Kidney (tissue), 14 donors: Measurements from ENCODE around the gene GRB10. TPM values are rescaled to one million over a fixed set of nuclear protein-coding genes. Genes with fewer than 3 reads are reported as not detected.
A peak's percentile ranks its signal among the peaks of the same experiment; 100 is the strongest.
"Not testable (repeated sequence)": the region's sequence is repeated elsewhere in the genome, so short reads cannot be mapped to it uniquely, and the experiment has no call there.

Experiments used
- DNase-seq, 5 donors: peaks; one replicate each; pipeline ENCODE4 v3.0.0-alpha.2; 2013 to 2020
- FAIRE-seq: peaks from 2 replicates; lab custom pipeline; 2012; peaks lifted over from hg19 to GRCh38; lab: Jason Lieb, UNC
- H3K27ac ChIP-seq, 2 donors: one replicate each; pipeline ENCODE4 v1.7.0; 2013; ENCODE audit warnings: low read depth in 2 of 2, low read length in 2 of 2, inconsistent platforms in 1 of 2
- H3K27me3 ChIP-seq: one replicate; pipeline ENCODE4 v1.7.1; 2013; ENCODE audit warnings: low read length, inconsistent platforms; ENCODE audit not compliant: control insufficient read depth, insufficient read depth
- H3K36me3 ChIP-seq, 3 donors: one replicate each; pipeline versions ENCODE4 v1.7.0 to v1.7.1; 2013; ENCODE audit warnings: low read length in 3 of 3, control low read depth in 1 of 3, inconsistent platforms in 1 of 3; ENCODE audit not compliant: insufficient read depth in 3 of 3, control insufficient read depth in 2 of 3
- H3K4me1 ChIP-seq, 3 donors: one replicate each; pipeline versions ENCODE4 v1.7.0 to v1.7.1; 2013; ENCODE audit warnings: low read length in 3 of 3, inconsistent platforms in 1 of 3, low read depth in 1 of 3; ENCODE audit not compliant: control insufficient read depth in 2 of 3, insufficient read depth in 2 of 3
- H3K4me3 ChIP-seq, 3 donors: one replicate each; pipeline versions ENCODE4 v1.7.0 to v1.8.1; 2013; ENCODE audit warnings: low read length in 3 of 3, control low read depth in 1 of 3, inconsistent platforms in 1 of 3
- H3K9ac ChIP-seq, 3 donors: one replicate each; pipeline versions ENCODE4 v1.7.0 to v1.7.1; 2013; ENCODE audit warnings: low read length in 3 of 3, control low read depth in 1 of 3, inconsistent platforms in 1 of 3
- H3K9me3 ChIP-seq, 3 donors: one replicate each; pipeline versions ENCODE4 v1.7.0 to v1.7.1; 2013; ENCODE audit warnings: low read length in 3 of 3, control low read depth in 1 of 3, inconsistent platforms in 1 of 3; ENCODE audit not compliant: control insufficient read depth in 2 of 3, insufficient read depth in 1 of 3
- intact Hi-C: fragments of 100-400 bp; cut with DNase I; formaldehyde crosslinking; loops from one replicate; pipeline ENCODE4 v1.11.1; 2022
- polyA plus RNA-seq: library from polyadenylated mRNA; stranded (reverse); fragments of 350-450 nt; fragmentation: Illumina TruSeq; extraction: RNeasy Lipid Tissue Mini Kit (QIAGEN cat#74804); gene quantifications from one replicate; pipeline ENCODE4 v1.2.3, GENCODE V29; 2014; ENCODE audit warnings: low read depth, low replicate concordance; ENCODE audit not compliant: insufficient read depth
- total RNA-seq: library from RNA; stranded (reverse); fragmentation: NEBNext Ultra II Directional; extraction: Animal tissue kit (Norgen Biotek cat#: 25700); gene quantifications from one replicate; pipeline ENCODE4 v1.2.1, GENCODE V29; 2021
- TF ChIP-seq, protein P1 (sequence below): IDR thresholded peaks from 3 replicates; pipeline ENCODE4 v1.5.1; 2012; ENCODE audit warnings: mild to moderate bottlenecking, moderate library complexity, borderline replicate concordance; ENCODE audit not compliant: insufficient read depth; ENCODE audit errors: extremely low read depth
- donor health status: control.
- donor health status: control.
- donor health status: control.
- donor health status: control.
- donor health status: control.
- donor health status: DM: yes; HTN: yes; CAD: no.
- donor health status: Normal renal cell carcinoma (clear cell type).

Gene GRB10
- total and polyA plus RNA-seq, 2 donors from 2014 or later: 32.3 to 57.8 TPM

DNA sequence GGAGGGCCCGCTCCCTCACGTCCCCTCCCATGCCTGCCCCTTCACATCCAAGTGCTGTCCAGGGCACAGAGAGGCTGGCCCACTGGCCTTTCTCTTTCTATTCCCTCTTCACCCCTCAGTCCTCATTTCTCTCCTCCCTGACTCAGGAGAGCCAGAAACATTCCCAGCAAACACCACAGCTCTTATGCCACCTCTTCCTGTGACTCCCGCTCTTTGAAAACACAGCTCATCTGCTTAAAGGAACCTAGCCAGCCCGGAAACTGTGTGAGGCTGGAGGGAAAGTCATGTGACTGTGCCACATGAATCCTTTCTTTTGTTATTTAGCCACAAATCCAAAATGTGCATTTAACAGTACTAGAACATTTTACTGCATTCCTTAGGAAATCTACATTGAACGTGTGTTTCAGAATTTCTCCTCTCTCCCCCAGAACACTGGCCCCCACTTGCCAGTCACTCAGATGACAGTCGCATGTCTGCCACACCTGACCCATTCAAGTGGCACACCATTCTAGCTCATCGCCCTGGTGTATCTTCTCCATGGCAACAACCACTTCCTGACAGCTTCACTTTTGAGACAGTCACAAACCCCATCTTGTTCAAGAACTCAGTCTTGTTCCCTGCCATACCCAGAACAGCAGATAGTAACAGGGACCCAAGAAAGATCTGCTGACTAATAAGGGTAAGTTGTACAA lies 42.8 kb downstream of the GRB10 start:
- Histone ChIP-seq H3K9me3 (no peaks in the 10 kb centered on the region), H3K9ac (no peak overlapping the region), H3K27ac (no peak overlapping the region), H3K4me3 (no peak overlapping the region), H3K27me3 (no peaks in the 10 kb centered on the region), H3K36me3 (no peaks in the 10 kb centered on the region), H3K4me1 (peaks cover 0 to 6% (median 0%) of the 10 kb centered on the region in 3 donors)
- no peak for FAIRE-seq
- intact Hi-C loops: no loop called here
- TF ChIP-seq, protein P1, sequence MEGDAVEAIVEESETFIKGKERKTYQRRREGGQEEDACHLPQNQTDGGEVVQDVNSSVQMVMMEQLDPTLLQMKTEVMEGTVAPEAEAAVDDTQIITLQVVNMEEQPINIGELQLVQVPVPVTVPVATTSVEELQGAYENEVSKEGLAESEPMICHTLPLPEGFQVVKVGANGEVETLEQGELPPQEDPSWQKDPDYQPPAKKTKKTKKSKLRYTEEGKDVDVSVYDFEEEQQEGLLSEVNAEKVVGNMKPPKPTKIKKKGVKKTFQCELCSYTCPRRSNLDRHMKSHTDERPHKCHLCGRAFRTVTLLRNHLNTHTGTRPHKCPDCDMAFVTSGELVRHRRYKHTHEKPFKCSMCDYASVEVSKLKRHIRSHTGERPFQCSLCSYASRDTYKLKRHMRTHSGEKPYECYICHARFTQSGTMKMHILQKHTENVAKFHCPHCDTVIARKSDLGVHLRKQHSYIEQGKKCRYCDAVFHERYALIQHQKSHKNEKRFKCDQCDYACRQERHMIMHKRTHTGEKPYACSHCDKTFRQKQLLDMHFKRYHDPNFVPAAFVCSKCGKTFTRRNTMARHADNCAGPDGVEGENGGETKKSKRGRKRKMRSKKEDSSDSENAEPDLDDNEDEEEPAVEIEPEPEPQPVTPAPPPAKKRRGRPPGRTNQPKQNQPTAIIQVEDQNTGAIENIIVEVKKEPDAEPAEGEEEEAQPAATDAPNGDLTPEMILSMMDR: no peak
- DNase-seq: no peak

DNA sequence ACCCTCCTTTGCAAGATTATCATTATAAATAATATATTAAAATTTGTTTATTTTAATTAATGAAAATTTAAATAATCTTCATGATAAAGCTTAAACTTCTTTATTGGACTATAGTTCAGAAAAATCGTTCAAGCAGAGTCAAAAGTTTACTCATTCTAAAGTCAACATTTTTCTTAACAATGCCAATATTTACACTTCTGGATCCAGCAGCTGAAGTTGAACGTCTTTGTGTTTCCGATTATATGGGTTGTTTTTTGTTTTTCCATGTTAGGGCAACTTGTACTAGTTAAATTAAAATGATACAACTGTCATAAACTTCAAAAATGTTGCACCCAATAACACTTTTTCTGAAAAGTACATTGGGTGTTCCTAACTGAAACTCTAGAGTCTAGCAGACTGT lies 43.8 kb downstream of the GRB10 start:
- intact Hi-C loops: no loop called here

DNA sequence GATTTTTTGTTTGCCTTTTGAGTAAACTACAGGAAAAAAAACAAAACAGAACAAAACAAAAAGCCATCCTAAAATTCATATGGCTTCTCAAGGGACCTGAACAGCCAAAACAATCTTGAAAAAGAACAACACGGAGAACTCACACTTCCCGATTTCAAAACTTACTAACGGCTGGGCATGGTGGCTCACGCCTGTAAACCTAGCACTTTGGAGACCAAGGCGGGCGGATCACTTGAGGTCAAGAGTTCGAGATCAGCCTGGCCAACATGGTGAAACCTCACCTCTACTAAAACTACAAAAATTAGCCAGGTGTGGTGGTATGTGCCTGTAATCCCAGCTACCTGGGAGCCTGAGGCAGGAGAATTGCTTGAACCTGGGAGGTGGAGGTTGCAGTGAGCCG lies 46.9 kb downstream of the GRB10 start:
- H3K36me3 ChIP-seq, H3K9ac ChIP-seq, DNase-seq, H3K27ac ChIP-seq, H3K27me3 ChIP-seq, H3K4me3 ChIP-seq, intact Hi-C loops, FAIRE-seq, H3K9me3 ChIP-seq: not testable (repeated sequence)
- peaks cover 0 to 12% (median 2%) of the 10 kb centered on the region in 3 donors for H3K4me1 ChIP-seq

More for the DNA sequence above, 43.8 kb downstream of the GRB10 start:
- Histone ChIP-seq H3K9me3 (no peaks in the 10 kb centered on the region), H3K9ac (no peak overlapping the region), H3K36me3 (no peaks in the 10 kb centered on the region), H3K4me1 (peaks cover 0 to 6% (median 0%) of the 10 kb centered on the region in 3 donors), H3K27me3 (no peaks in the 10 kb centered on the region), H3K4me3 (no peak overlapping the region), H3K27ac (no peak overlapping the region)
- peak; percentile 50 for FAIRE-seq
- no peak for DNase-seq
- TF ChIP-seq, protein P1: no peak

DNA sequence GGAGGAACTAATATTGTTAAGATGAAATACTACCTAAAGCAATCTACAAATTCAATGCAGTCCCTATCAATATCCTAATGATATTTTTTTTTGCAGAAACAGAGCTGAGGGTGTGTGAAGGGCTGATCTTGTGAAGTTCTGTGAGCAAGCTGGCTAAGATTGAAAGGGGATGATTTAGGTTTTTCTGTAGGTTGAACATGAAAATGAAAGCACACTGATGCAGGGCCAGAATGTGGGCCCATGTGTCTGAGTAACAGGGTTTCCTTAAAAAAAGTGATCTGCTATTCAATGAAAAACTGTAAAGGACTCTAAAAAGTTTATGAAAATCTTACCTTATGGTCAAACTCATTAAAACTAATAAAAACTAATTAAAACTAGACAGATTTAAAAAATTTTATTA lies 47.4 kb downstream of the GRB10 start:
- Histone ChIP-seq H3K9me3 (no peaks in the 10 kb centered on the region), H3K9ac (no peak overlapping the region), H3K4me3 (no peak overlapping the region), H3K4me1 (peaks cover 0 to 17% (median 6%) of the 10 kb centered on the region in 3 donors), H3K36me3 (no peaks in the 10 kb centered on the region), H3K27me3 (no peaks in the 10 kb centered on the region), H3K27ac (no peak overlapping the region)
- intact Hi-C loops: no loop called here
- no peak for FAIRE-seq
- TF ChIP-seq, protein P1: no peak
- no peak for DNase-seq
